ENCODE results near the gene C4orf54. TPM values are rescaled to one million over a fixed set of nuclear protein-coding genes. Genes with fewer than 3 reads are reported as not detected.

Gene C4orf54
- total RNA-seq, 1 donor, result not detected

DNA sequence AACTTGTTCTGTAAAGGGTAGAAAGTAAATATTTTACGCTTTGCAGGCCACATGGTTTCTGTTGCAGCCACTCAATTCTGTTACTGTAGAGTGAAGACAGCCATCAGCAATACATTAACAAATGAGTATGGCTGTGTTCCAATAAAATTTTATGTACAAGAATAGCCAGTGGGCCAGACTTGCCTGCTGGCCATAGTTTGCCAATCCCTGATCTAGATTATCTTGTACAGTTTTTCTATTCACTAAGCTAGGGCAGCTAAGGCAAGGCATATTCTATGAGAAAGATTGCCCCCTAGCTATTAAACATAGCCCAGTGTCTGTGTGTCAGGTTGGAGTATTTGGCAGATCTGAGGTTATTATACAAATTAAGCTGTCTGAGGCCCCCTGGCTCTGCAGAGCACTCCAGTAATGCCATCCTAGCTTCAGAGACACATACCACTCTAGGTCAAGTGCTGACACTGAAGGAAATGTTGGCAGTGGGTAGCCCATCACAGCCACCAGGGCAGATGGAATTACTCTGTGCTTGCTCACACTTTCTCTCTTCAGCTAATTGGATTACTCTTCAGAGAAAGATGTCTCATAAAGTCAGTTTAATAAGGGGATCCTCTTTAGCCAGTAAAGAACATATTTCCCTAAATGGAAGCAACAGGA is 42.3 kb downstream of the C4orf54 start:
- H3K4me3 ChIP-seq (ENCODE audit: low read depth, low read length), result no peak overlapping the region
- TF ChIP-seq, protein P1, sequence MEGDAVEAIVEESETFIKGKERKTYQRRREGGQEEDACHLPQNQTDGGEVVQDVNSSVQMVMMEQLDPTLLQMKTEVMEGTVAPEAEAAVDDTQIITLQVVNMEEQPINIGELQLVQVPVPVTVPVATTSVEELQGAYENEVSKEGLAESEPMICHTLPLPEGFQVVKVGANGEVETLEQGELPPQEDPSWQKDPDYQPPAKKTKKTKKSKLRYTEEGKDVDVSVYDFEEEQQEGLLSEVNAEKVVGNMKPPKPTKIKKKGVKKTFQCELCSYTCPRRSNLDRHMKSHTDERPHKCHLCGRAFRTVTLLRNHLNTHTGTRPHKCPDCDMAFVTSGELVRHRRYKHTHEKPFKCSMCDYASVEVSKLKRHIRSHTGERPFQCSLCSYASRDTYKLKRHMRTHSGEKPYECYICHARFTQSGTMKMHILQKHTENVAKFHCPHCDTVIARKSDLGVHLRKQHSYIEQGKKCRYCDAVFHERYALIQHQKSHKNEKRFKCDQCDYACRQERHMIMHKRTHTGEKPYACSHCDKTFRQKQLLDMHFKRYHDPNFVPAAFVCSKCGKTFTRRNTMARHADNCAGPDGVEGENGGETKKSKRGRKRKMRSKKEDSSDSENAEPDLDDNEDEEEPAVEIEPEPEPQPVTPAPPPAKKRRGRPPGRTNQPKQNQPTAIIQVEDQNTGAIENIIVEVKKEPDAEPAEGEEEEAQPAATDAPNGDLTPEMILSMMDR (IDR thresholded peaks at IDR 0.05; ENCODE audit: insufficient read depth, low read length), result no peak
- DNase-seq (ENCODE audit: low read depth), result no peak

DNA sequence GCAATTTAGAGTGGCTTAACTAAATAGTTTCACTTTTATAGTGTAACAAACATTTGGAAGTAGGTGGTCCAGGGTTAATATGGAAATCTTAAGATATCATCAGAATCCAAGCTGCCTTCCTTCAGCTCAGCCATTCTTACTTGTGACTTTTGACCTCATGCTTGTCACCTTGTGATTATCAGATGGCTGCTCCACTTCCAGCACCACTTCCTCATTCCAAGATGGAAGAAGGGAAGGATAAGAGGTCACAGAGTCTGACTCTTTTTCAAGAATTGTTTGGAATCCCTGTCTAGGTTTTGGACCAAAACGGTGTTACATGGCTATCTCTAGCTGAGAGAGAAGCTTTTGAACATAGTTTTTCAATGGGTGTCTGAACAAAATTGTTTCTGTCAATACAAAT is 43.1 kb downstream of the C4orf54 start:
- DNase-seq (ENCODE audit: low read depth), result no peak
- TF ChIP-seq, protein P1 (IDR thresholded peaks at IDR 0.05; ENCODE audit: insufficient read depth, low read length), result no peak

DNA sequence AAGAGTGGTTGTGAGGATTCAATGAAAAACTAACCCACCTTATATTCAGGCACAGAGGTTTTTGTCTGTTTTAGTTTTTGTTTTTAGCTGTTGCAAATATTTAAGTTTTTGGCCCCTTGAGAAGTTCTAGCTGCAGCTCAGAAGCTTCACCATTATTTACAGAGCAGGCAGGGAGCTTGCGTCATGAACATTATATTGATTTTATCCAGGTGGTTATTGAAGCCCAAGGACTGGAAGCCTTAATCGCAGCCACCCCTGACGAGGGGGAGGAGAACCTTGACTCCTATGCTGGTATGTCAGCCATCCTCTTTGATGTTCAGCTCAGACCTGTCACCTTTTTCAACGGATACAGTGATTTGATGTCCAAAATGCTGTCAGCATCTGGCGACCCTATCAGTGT is 44.9 kb downstream of the C4orf54 start:
- no peak for DNase-seq (ENCODE audit: low read depth)
- no peak overlapping the region for H3K4me3 ChIP-seq (ENCODE audit: low read depth, low read length)
- TF ChIP-seq, protein P1 (IDR thresholded peaks at IDR 0.05; ENCODE audit: insufficient read depth, low read length), result no peak

More for the DNA sequence above, 43.1 kb downstream of the C4orf54 start:
- H3K4me3 ChIP-seq (ENCODE audit: low read depth, low read length), result no peak overlapping the region

DNA sequence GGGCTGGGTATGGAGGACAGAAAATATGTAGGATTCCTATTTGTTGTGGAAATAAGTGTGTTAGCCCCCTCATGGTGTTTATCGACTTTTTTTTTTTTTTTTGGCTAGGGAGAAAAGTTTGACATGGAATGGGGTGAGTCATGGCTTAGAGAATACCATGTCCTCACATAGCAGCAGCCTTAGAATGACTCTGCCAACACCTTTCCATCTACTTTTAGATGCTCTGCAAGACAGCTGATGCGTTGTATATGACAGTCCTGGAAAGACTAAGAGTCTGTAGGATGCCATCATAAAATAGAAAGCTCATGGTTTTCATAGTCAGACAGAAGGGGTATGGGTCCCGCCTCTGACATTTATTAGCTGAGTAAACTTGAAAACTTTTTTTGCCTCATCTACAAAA is 45.3 kb downstream of the C4orf54 start:
- TF ChIP-seq, protein P1 (IDR thresholded peaks at IDR 0.05; ENCODE audit: insufficient read depth, low read length), result no peak
- H3K4me3 ChIP-seq (ENCODE audit: low read depth, low read length), result no peak overlapping the region
- DNase-seq (ENCODE audit: low read depth), result no peak

DNA sequence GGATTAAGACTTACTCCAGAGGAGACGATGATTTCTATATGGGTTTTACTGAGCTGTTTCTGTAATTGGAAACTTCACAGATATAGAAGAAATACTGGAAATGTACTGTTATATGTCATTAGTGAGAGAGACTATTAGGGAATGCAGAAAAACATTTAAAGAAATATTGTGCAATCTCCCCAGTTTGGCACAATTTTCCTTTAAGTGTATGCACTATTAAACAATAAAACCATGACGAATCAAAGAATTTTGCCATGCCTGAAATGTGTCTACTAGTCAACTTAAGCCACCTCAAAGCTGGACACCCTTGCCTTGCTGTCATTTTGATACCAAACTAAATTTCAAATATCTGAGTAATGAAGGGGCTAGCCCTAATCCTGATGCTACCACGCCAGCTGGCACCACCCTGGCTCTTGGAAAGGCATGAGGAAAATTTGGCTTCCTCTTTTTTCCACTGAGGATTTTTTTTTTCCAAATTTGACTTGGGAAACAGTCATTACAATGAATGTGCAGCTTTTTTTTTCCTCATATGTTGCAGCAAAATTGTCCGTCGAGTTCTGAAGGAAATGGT is 46.9 kb downstream of the C4orf54 start:
- TF ChIP-seq, protein P1 (IDR thresholded peaks at IDR 0.05; ENCODE audit: insufficient read depth, low read length), result no peak
- H3K4me3 ChIP-seq (ENCODE audit: low read depth, low read length), result no peak overlapping the region
- DNase-seq (ENCODE audit: low read depth), result peak; percentile 72

DNA sequence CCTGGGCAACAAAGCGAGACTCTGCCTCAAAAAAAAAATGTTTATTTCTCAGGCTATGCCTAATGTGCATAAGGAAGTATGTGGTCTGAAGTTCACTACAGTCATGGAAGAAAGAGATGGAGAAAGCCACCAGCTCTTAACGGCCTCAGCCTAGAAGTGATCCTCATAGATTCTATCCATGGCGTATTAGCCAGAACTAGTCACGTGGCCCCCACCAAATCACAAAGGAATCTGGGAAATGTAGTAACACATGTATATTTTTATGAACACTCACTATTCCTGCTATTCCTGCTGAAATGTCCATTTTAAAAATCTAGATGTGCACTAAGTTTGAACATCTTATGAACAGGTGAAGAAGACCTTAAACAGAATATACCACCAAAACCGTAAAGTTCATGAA is 49.2 kb downstream of the C4orf54 start:
- no peak overlapping the region for H3K4me3 ChIP-seq (ENCODE audit: low read depth, low read length)
- TF ChIP-seq, protein P1 (IDR thresholded peaks at IDR 0.05; ENCODE audit: insufficient read depth, low read length), result no peak
- no peak for DNase-seq (ENCODE audit: low read depth)

Other genes starting within 250 kb of the C4orf54 start
- gene ADH7, start 222.5 kb downstream of the C4orf54 start, total RNA-seq (ENCODE audit: low replicate concordance), result 0.09 TPM in 1 of 2 replicates, not detected in the other
- not detected in 2 replicates for gene C4orf17, start 146.8 kb downstream of the C4orf54 start, total RNA-seq (ENCODE audit: low replicate concordance)
- gene TRMT10A, start 93.8 kb downstream of the C4orf54 start, total RNA-seq (ENCODE audit: low replicate concordance), result 8.9 and 9.6 TPM in 2 replicates
- gene MTTP, start 83.0 kb downstream of the C4orf54 start, total RNA-seq (ENCODE audit: low replicate concordance), result 0.09 and 0.25 TPM in 2 replicates
- gene DAPP1, start 159.0 kb upstream of the C4orf54 start, total RNA-seq (ENCODE audit: low replicate concordance), result not detected in 2 replicates
- 11.5 and 69.9 TPM in 2 replicates for gene LAMTOR3, start 236.6 kb upstream of the C4orf54 start, total RNA-seq (ENCODE audit: low replicate concordance)

Measured in fibroblast of the aortic adventitia (primary cell).